Mesodermal cell (in vitro differentiated cells): ENCODE measurements around the gene KDM4C.

Source experiments
- H3K27ac ChIP-seq: 2 replicates; pipeline ENCODE4 v1.7.0; 2013; ENCODE audit warnings: mild to moderate bottlenecking, low read depth, low read length, moderate library complexity; ENCODE audit not compliant: severe bottlenecking
- H3K36me3 ChIP-seq: 2 replicates; pipeline ENCODE4 v1.7.1; 2013; ENCODE audit warnings: mild to moderate bottlenecking, low read length, moderate library complexity; ENCODE audit not compliant: control insufficient read depth, insufficient read depth
- H3K4me1 ChIP-seq: one replicate; pipeline ENCODE4 v1.7.1; 2013; ENCODE audit warnings: mild to moderate bottlenecking, low read length; ENCODE audit not compliant: insufficient read depth, control insufficient read depth, poor library complexity, severe bottlenecking
- H3K4me3 ChIP-seq: 2 replicates; pipeline ENCODE4 v1.7.0; 2013; ENCODE audit warnings: low read length, control low read depth, mild to moderate bottlenecking; ENCODE audit not compliant: insufficient read depth, poor library complexity, severe bottlenecking; ENCODE audit errors: extremely low read depth
- H3K9me3 ChIP-seq: 2 replicates; pipeline ENCODE4 v1.7.1; 2013; ENCODE audit warnings: mild to moderate bottlenecking, low read length, moderate library complexity; ENCODE audit not compliant: control insufficient read depth
- WGBS, 2 experiments: methylation state at CpG; one replicate each; pipeline ENCODE4 v1.1.5; 2013; ENCODE audit warnings: missing lambda C conversion rate in 2 of 2; ENCODE audit not compliant: insufficient coverage in 2 of 2; 5-methylcytosine and 5-hydroxymethylcytosine counted together

Gene KDM4C

DNA sequence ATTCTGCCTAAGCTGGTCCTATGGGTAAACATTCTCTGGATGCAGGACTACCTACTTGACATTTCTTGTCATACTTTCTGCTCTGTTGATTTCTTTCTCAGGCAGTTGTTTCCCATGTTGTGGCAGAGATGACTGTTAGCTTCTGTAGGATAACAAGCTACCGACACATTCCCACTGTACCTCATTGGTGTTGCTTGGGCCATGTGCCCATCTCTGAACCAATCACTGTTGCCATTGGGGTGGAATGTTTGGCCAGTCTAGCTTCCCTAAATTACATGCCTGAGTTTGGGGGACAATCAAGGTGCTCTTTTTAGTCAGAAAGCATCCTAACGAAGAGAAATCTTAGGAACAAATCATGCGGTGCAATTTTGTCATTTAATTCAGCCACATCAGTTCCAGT is 212.0 kb downstream of the KDM4C start:
- no peak overlapping the region for H3K4me3 ChIP-seq
- no peak overlapping the region for H3K27ac ChIP-seq
- WGBS, 2 experiments: 100% methylated on average over 1 of the region's 3 CpGs; no CpG with 5 or more reads in 1 of the 2 experiments
- H3K36me3 ChIP-seq: no peaks in the 10 kb centered on the region
- no peaks in the 10 kb centered on the region for H3K4me1 ChIP-seq
- H3K9me3 ChIP-seq: no peaks in the 10 kb centered on the region

DNA sequence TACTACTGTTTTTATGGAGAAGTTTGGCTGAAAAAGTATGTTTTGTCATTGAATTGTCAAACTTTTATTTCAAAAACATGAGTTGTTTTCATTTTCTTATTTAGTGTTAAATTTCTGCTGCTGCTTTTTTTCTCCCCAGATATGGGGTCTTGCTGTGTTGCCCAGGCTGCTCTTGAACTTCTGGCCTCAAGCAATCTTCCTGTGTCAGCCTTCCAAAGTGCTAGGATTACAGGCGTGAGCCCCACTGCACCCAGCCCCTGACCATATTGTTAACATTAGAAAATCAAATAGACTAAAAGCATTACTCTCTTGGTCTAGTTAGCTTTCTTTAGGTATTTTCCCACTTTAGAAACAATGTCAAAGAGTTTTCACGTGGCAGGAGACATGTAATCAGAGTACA is 215.3 kb downstream of the KDM4C start:
- Histone ChIP-seq H3K9me3 (no peaks in the 10 kb centered on the region), H3K36me3 (no peaks in the 10 kb centered on the region), H3K4me3 (no peak overlapping the region), H3K4me1 (no peaks in the 10 kb centered on the region), H3K27ac (no peak overlapping the region)
- 100% methylated on average over 1 of the region's 2 CpGs; no CpG with 5 or more reads in 1 of the 2 experiments for WGBS, 2 experiments

DNA sequence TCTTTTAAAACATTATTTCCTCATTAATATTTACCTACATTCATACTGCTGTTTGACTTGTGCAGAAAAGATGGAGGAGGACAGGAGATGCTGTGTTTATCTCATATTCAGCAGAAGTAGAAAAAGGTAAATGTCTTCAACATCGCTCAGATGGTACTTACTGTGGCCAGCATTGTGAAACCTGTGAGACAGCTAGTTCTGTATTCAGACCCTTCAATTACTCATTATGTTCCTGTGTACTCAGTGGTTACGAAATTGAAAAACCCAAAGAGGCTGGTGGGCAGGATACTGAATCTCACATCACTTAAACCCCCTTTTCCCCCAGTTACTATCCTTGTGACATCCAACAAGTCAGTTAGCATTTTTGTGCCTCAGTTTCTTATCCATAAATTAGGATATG is 216.0 kb downstream of the KDM4C start:
- H3K27ac ChIP-seq: no peak overlapping the region
- WGBS, 2 experiments: 75 to 83% methylated on average over 1 of the region's 2 CpGs
- no peaks in the 10 kb centered on the region for H3K36me3 ChIP-seq
- no peaks in the 10 kb centered on the region for H3K4me1 ChIP-seq
- H3K4me3 ChIP-seq: no peak overlapping the region
- no peaks in the 10 kb centered on the region for H3K9me3 ChIP-seq

DNA sequence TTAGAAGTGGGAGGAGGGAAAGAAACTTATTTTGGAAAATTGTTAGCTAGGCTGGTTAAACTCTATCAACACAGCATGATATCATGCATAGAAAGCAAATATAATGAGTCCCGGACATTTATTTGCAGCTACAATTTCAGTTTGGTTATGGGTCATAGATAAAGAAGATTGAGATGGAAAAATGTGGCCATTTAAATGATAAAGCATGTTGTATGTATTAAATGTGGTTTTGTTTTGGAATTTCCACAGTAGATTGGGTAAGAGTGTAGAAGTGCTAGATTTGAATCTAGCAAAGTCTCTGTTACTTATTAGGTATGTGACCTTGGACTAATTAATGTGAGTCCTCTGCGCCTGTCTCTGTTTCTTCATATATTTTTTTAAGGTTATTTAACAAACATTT is 217.4 kb downstream of the KDM4C start:
- 100% methylated on average over 1 of the region's 2 CpGs; no CpG with 5 or more reads in 1 of the 2 experiments for WGBS, 2 experiments

DNA sequence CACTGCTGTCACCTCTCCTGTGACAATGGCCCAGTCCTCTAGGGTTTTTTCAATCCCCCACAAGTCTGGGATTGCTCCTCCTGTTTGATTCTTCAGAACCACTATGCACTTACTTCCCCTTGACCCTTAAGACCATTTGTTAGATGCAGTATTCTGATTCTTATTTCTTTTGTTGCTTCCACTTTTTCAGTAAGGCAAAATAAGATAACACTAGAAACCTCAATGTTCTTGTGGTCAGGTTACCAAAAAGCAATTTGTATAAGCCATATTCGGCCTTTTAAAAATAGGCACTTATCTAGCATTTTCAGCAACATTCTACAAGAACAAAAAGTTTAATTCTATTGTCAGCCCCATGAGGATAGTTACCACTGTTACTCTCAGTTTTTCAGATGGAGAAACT is 220.0 kb downstream of the KDM4C start:
- Histone ChIP-seq H3K9me3 (no peaks in the 10 kb centered on the region), H3K4me1 (no peaks in the 10 kb centered on the region), H3K27ac (no peak overlapping the region), H3K36me3 (no peaks in the 10 kb centered on the region), H3K4me3 (no peak overlapping the region)
- 83% methylated on average over 1 of the region's 1 CpG; no CpG with 5 or more reads in 1 of the 2 experiments for WGBS, 2 experiments

More for the DNA sequence above, 217.4 kb downstream of the KDM4C start:
- H3K36me3 ChIP-seq: no peaks in the 10 kb centered on the region
- H3K4me3 ChIP-seq: no peak overlapping the region
- no peaks in the 10 kb centered on the region for H3K4me1 ChIP-seq
- no peaks in the 10 kb centered on the region for H3K9me3 ChIP-seq
- no peak overlapping the region for H3K27ac ChIP-seq

DNA sequence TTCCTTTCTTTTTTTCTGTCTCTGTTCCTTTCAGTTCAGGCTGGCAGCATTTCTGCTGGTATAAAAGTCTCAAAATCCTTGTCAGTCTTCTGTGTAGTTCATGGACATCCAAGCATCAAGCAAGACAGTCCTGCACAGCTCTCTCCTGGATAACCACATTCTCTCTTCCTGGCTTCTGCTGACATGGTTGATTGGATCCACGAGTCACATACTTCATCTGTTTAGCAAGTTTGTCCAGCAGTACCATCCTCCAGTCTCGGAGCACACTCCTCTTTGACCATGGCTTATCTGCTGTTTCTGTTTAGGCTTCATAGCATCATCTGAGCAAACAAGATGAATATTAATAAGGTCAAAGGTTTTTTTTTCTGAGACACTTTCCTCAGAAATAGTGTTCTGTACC is 220.8 kb downstream of the KDM4C start:
- WGBS, 2 experiments: 88 to 89% methylated on average over 1 to 2 of the region's 2 CpGs

DNA sequence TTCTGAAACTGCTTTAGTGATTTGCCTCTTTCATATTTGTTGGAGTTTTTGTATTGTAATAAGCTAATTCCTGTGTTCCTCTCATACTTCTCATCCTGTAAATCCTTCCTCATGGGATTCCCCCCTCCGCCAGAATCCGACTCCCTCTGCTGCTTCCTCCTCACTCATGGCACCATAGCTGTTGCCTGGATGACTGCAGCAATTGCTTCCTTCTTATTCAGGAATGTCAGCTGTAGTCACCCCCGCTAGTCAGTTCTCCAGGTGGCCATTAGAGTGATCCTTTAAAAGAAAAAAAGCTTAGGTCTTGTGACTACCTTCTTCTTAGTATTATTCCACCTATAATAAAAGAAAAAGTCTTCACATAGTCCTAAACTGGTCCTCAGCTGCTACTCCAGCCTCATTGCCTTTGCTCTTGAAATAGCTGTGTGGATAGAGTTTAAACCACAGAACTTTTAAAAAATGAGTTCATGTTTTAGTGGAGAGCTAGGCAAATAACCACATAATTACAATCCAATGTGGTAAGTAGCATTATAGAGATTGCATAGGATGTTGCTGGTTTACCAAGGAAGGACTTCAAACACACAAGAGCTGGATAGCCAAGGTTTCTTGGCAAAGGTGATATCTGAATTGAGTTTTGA is 227.3 kb downstream of the KDM4C start:
- Histone ChIP-seq H3K9me3 (no peaks in the 10 kb centered on the region), H3K27ac (no peak overlapping the region), H3K4me1 (no peaks in the 10 kb centered on the region), H3K36me3 (no peaks in the 10 kb centered on the region), H3K4me3 (no peak overlapping the region)
- 11 to 48% methylated on average over 2 of the region's 3 CpGs for WGBS, 2 experiments

More for the DNA sequence above, 220.8 kb downstream of the KDM4C start:
- no peak overlapping the region for H3K4me3 ChIP-seq
- no peaks in the 10 kb centered on the region for H3K36me3 ChIP-seq
- no peak overlapping the region for H3K27ac ChIP-seq
- no peaks in the 10 kb centered on the region for H3K4me1 ChIP-seq
- H3K9me3 ChIP-seq: no peaks in the 10 kb centered on the region

DNA sequence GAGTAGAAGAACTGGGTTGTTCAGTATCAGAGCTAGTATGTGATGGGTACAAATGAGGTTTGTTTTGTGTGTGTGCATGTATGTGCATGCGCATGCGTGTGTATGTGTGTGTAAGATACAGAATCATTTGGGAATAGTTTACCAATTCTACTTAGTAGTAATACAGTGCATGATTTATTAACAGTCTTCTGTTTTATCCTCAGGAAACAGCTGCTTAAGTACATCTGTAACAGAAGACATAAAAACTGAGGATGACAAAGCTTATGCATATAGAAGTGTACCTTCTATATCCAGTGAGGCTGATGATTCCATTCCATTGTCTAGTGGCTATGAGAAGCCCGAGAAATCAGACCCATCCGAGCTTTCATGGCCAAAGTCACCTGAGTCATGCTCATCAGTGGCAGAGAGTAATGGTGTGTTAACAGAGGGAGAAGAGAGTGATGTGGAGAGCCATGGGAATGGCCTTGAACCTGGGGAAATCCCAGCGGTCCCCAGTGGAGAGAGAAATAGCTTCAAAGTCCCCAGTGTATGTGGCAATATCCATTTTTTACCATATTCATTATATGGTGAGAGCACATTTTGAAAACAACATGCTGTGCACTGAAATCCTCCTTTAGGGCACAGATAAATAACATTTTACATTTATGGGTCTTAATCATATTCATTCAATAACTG is 228.5 kb downstream of the KDM4C start:
- Histone ChIP-seq H3K9me3 (no peaks in the 10 kb centered on the region), H3K36me3 (no peaks in the 10 kb centered on the region), H3K4me1 (no peaks in the 10 kb centered on the region), H3K4me3 (no peak overlapping the region), H3K27ac (no peak overlapping the region)
- WGBS, 2 experiments: 70 to 96% methylated on average over 2 of the region's 5 CpGs

DNA sequence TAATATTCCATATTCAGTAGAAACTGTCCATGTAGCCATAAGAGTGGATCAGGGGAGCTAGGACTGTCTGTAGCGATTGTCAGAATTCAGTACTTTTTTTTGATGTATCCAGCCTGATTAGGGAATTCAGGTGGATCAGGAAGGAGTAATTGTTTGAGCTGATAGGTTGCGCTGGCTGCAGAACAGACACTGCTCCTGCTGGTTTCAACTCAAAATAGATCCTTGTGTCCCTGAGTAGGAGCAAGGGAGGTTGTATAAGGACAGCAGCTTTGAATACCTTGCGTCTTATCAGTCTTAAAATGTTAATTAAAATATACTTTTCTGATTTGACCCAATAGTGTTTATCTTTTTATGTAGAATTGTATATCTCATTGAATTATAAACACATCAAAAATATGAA is 229.6 kb downstream of the KDM4C start:
- Histone ChIP-seq H3K4me3 (no peak overlapping the region), H3K36me3 (no peaks in the 10 kb centered on the region), H3K9me3 (no peaks in the 10 kb centered on the region), H3K27ac (no peak overlapping the region), H3K4me1 (no peaks in the 10 kb centered on the region)
- 86 to 100% methylated on average over 1 to 2 of the region's 3 CpGs for WGBS, 2 experiments

DNA sequence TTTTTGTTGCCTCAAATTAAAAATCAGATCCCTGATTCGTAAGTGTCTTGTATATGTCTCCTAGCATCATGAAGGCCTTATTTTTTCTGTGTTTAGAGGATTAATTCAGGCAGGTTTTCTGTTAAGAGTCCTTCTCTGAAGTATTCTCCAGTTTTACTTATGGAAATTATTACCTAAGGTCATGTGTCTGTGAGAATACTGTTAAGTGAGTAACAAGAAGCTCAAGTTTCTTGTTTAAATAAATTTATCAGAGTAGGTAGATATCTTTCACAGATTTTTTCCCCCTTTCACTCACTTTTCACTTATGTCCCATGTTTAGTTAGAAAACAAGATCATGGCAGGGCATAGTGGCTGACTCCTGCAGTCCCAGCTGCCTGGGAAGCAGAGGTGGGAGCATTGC is 233.6 kb downstream of the KDM4C start:
- no peak overlapping the region for H3K4me3 ChIP-seq
- H3K36me3 ChIP-seq: no peaks in the 10 kb centered on the region
- no peaks in the 10 kb centered on the region for H3K4me1 ChIP-seq
- H3K9me3 ChIP-seq: no peaks in the 10 kb centered on the region
- H3K27ac ChIP-seq: no peak overlapping the region
- WGBS, 2 experiments: no CpG with 5 or more reads among the region's 1 CpG
